SK-N-MC (cell line): ENCODE data around the gene SEMA3D.

Experiments
- DNase-seq: peaks from one replicate; pipeline ENCODE4 v3.0.0-alpha.2; 2011; ENCODE audit warnings: low read depth, low spot score
- H3K27ac ChIP-seq: fragments of 200-600 bp; sonication (generic); 2 replicates; pipeline ENCODE4 v1.5.1; 2016; ENCODE audit warnings: mixed run types
- H3K36me3 ChIP-seq: fragments of 200-600 bp; sonication (generic); 2 replicates; pipeline ENCODE4 v1.6.1; 2017; ENCODE audit warnings: antibody characterized with exemption, low read length, mixed read lengths; ENCODE audit not compliant: insufficient read depth
- H3K4me3 ChIP-seq: fragments of 200-600 bp; sonication (generic); 2 replicates; pipeline ENCODE4 v1.5.1; 2016
- H3K9ac ChIP-seq: fragments of 200-600 bp; sonication (generic); 2 replicates; pipeline ENCODE4 v1.8.0; 2017; ENCODE audit warnings: mixed run types, mixed read lengths; ENCODE audit not compliant: insufficient read length
- H3K9me3 ChIP-seq: fragments of 200-600 bp; sonication (generic); 2 replicates; pipeline ENCODE4 v1.6.1; 2017; ENCODE audit warnings: low read depth, mild to moderate bottlenecking, antibody characterized with exemption, low read length, moderate library complexity, mixed read lengths
- EZH2 ChIP-seq: fragments of 200-600 bp; sonication (generic); IDR thresholded peaks from one replicate; pipeline ENCODE4 v1.6.1; 2017; ENCODE audit warnings: antibody characterized with exemption
- FOXP2 ChIP-seq: optimal IDR thresholded peaks from 2 replicates; pipeline ENCODE3; 2011; ENCODE audit warnings: mild to moderate bottlenecking, moderate library complexity; ENCODE audit not compliant: insufficient read depth; ENCODE audit errors: extremely low read length, control extremely low read depth
- POLR2AphosphoS5 ChIP-seq: IDR thresholded peaks from 2 replicates; pipeline ENCODE4 v1.6.1; 2012; ENCODE audit warnings: mild to moderate bottlenecking, low read depth, low read length, borderline replicate concordance

SEMA3D gene

GRCh38 chr7:85091565-85091928 is 95.3 kb downstream of the SEMA3D start:
- Histone ChIP-seq H3K9ac (no peak overlapping the region), H3K4me3 (peak overlapping the region; percentile 33; the same call in 1 of the 2 replicates), H3K9me3 (no peaks in the 10 kb centered on the region), H3K36me3 (no peaks in the 10 kb centered on the region), H3K27ac (peak overlapping the region; percentile 44; the same call in 1 of the 2 replicates)
- DNase-seq: no peak
- no peak for TF ChIP-seq FOXP2

GRCh38 chr7:85090919-85091564 is 95.8 kb downstream of the SEMA3D start:
- DNase-seq: no peak
- no peak overlapping the region for H3K9ac ChIP-seq
- no peaks in the 10 kb centered on the region for H3K36me3 ChIP-seq
- TF ChIP-seq FOXP2: no peak
- H3K9me3 ChIP-seq: no peaks in the 10 kb centered on the region
- H3K4me3 ChIP-seq: peak overlapping the region; percentile 33
- H3K27ac ChIP-seq: peak overlapping the region; percentile 44; the same call in 1 of the 2 replicates

- DNase-seq: no peak
- H3K27ac ChIP-seq: no peak overlapping the region
- no peaks in the 10 kb centered on the region for H3K36me3 ChIP-seq
- H3K9ac ChIP-seq: no peak overlapping the region
- no peak overlapping the region for H3K4me3 ChIP-seq
- H3K9me3 ChIP-seq: no peaks in the 10 kb centered on the region
- no peak for TF ChIP-seq POLR2AphosphoS5
- no peak for TF ChIP-seq FOXP2
- no peak for TF ChIP-seq EZH2
Observed at GRCh38 chr7:85090143-85090542, 96.7 kb downstream of the SEMA3D start.

DNA sequence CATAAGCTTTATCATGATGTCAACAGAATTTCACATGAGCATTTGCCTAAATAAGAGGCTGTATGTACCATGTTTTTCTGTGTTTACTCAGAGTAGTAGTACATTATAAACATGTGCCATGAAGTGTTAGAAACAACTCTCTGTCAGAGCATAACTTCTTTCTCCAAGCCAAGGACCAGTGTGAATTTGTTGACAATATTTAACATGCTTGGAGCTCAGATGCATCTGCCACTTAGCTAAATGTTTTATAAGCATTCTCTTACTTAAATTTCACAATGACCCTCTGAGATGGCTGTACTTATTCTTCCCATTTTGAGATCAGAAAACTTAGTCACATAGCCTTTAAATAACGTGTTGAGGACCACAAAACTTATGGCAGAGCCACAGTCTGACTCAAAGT is 105.0 kb downstream of the SEMA3D start:
- peak overlapping the region; percentile 89 for H3K27ac ChIP-seq

DNA sequence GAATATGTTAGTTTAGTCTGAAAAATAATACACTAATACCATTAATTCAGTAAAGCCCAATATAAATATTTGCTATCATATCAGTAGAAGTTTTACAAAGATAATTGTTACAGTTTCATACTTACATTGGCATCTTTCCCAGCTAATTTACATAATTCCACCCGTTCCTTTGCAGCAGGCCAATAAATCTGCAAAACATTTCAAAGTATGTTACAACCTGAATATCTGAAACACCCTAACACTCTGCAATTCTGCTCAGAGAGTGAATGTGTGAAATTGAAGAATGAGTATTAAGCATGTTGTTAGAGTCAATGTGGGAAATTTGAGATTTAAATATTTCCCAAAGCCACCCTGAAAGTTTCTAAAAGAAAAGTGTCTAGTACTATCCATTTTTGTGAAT is 105.5 kb downstream of the SEMA3D start:
- H3K9ac ChIP-seq: no peak overlapping the region

More for the DNA sequence above, 105.0 kb downstream of the SEMA3D start:
- Histone ChIP-seq H3K4me3 (peak overlapping the region; percentile 51), H3K9me3 (peaks cover 5% of the 10 kb centered on the region; the same call in 1 of the 2 replicates), H3K36me3 (no peaks in the 10 kb centered on the region), H3K9ac (no peak overlapping the region)
- no peak for TF ChIP-seq EZH2
- TF ChIP-seq FOXP2: no peak
- TF ChIP-seq POLR2AphosphoS5: no peak
- DNase-seq: no peak

GRCh38 chr7:85079434-85079833 is 107.4 kb downstream of the SEMA3D start:
- no peak for DNase-seq

More for the DNA sequence above, 105.5 kb downstream of the SEMA3D start:
- no peaks in the 10 kb centered on the region for H3K36me3 ChIP-seq
- TF ChIP-seq POLR2AphosphoS5 (peak; percentile 33; the same call in 1 of the 2 replicates), EZH2 (no peak), FOXP2 (no peak)
- H3K9me3 ChIP-seq: peaks cover 5% of the 10 kb centered on the region; the same call in 1 of the 2 replicates
- DNase-seq: no peak
- peak overlapping the region; percentile 89 for H3K27ac ChIP-seq
- H3K4me3 ChIP-seq: peak overlapping the region; percentile 51

GRCh38 chr7:85078181-85078580 is 108.7 kb downstream of the SEMA3D start:
- peak overlapping the region; percentile 61 for H3K4me3 ChIP-seq
- H3K36me3 ChIP-seq: no peaks in the 10 kb centered on the region
- H3K27ac ChIP-seq: peak overlapping the region; percentile 97
- H3K9me3 ChIP-seq: peaks cover 5% of the 10 kb centered on the region; the same call in 1 of the 2 replicates
- DNase-seq: peak; percentile 84
- TF ChIP-seq POLR2AphosphoS5 (peak; percentile 68; the same call in 1 of the 2 replicates), FOXP2 (no peak)
- peak overlapping the region; percentile 32 for H3K9ac ChIP-seq

More at GRCh38 chr7:85079434-85079833, 107.4 kb downstream of the SEMA3D start:
- no peak for TF ChIP-seq FOXP2
- no peak for TF ChIP-seq EZH2
- no peak for TF ChIP-seq POLR2AphosphoS5
- no peak overlapping the region for H3K4me3 ChIP-seq
- H3K27ac ChIP-seq: peak overlapping the region; percentile 97; the same call in 1 of the 2 replicates
- peaks cover 5% of the 10 kb centered on the region; the same call in 1 of the 2 replicates for H3K9me3 ChIP-seq
- no peak overlapping the region for H3K9ac ChIP-seq
- no peaks in the 10 kb centered on the region for H3K36me3 ChIP-seq

DNA sequence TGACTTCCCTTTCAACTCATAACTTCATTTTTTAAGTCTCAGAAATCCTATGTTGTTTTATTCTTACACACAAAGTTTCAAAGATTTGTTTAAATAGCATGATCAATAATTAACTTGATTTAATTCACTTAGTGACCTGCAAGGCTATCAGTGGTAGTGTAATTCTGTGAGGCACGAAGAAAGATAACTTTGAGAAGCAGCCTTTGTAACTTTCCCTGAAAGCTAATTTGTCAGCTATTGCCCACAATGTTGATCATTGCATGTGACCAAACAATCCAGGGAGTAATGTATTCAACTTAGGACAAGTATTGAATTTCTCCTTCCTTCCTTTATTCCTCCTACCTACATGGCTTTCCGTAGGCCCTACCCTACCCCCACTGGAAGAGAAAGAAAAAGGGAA is 111.0 kb downstream of the SEMA3D start:
- Histone ChIP-seq H3K9me3 (no peaks in the 10 kb centered on the region), H3K4me3 (no peak overlapping the region), H3K36me3 (no peaks in the 10 kb centered on the region), H3K9ac (no peak overlapping the region), H3K27ac (no peak overlapping the region)
- TF ChIP-seq EZH2 (no peak), FOXP2 (no peak), POLR2AphosphoS5 (no peak)
- no peak for DNase-seq

DNA sequence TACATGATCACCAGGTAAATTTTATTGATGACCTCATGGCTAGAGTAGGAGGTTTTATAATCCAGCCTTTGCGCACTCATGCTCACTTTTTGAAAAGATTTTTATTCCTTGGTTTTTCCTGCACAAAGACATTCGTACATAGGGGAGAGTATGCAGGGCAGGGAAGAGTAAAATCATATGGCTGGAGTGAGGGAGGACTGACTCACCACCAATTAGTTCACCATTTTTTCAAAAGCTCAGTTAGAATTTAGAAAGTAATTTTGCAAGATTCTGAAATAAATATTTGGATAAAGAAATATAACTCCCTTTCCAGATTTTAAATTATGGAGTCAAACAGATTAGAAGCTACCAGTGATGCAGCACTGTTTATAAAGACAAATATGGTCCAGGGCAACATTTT is 111.9 kb downstream of the SEMA3D start:
- no peak for TF ChIP-seq POLR2AphosphoS5
- TF ChIP-seq EZH2: no peak
- no peak for TF ChIP-seq FOXP2
- Histone ChIP-seq H3K36me3 (no peaks in the 10 kb centered on the region), H3K9ac (no peak overlapping the region), H3K4me3 (no peak overlapping the region), H3K27ac (no peak overlapping the region), H3K9me3 (no peaks in the 10 kb centered on the region)
- DNase-seq: no peak
